Stimulated activated CD8-positive, alpha-beta memory T cell treated with anti-CD3 and anti-CD28 coated beads, Interleukin-15, amount 100 ng/mL, for 4 hours (primary cell): ENCODE measurements around the gene DGKG.

Experiments used
- DNase-seq, 2 donors: peaks; one replicate each; pipeline ENCODE4 v3.0.0-alpha.2; 2020; ENCODE audit warnings: low read depth in 2 of 2

The DGKG gene

GRCh38 chr3:186361762-186362536 lies at the start of gene DGKG:
DGKG (minus strand) TSS chr3:186362234; CDS start chr3:186320459, 41,775 bp downstream.
- DNase-seq, result no peak

GRCh38 chr3:186411089-186411488 lies 49.1 kb upstream of the DGKG start:
- DNase-seq, result no peak

GRCh38 chr3:186406669-186407635 lies 44.9 kb upstream of the DGKG start:
- no peak for DNase-seq

GRCh38 chr3:186401556-186401955 lies 39.5 kb upstream of the DGKG start:
- DNase-seq, result no peak

GRCh38 chr3:186400662-186401061 lies 38.6 kb upstream of the DGKG start:
- no peak for DNase-seq

GRCh38 chr3:186400026-186400425 lies 38.0 kb upstream of the DGKG start:
- no peak for DNase-seq

DNA sequence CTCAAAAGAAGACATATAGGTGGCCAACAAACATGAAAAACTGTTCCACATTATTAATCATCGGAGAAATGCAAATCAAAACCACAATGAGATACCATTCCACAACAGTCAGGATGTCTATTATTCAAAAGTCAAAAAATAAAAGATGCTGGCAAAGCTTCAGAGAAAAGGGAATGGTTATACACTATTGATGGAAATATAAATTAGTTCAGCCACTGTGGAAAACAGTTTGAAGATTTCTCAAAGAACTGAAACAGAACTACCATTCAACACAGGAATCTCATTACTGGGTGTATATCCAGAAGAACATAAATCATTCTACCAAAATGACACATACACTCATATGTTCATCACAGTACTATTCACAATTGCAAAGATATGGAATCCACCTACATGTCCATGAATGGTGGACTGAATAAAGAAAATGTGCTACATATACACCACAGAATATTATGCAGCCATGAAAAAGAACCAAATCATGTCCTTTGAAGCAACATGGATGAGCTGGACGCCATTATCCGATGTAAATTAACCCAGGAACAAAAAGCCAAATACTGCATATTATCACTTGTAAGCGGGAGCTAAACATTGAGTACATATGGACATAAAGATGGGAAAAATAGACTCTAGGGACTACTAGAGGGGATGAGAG lies 32.7 kb upstream of the DGKG start:
- DNase-seq, result no peak

GRCh38 chr3:186386883-186387560 lies 25.0 kb upstream of the DGKG start:
- no peak for DNase-seq

DNA sequence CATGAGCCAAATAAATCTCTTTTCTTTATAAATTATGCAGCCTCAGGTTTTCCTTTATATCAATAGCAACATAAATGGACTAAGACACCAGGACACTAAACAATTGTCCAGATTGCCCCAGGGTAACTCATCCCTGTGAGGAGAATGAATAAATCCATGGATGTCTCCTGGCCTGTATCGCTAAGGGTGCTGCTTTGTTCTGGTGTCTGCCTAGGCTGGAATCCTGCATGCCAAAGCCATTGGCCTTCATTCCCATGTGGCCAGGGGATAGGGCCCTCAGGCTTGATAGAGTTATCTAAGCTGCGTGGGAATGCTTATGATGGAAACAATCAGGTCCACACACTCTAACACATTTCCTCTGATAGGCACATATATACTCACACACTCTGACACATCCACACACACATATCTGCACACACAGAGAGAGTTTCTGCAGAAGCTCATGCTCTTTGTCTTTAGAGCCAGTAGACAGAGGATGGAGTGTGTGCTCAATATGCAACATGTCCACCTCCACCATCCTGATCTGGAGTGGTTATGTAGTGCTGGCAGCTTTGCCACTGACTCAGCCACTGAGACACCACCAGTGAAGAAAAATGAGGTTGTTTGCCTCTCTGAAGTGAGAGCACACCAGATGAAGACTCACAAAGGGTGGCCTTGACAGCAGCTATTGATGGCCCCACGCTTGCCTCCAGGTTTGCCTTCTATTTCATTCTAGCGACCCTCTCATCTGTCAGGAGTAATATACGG lies 24.0 kb upstream of the DGKG start:
- DNase-seq, result no peak

DNA sequence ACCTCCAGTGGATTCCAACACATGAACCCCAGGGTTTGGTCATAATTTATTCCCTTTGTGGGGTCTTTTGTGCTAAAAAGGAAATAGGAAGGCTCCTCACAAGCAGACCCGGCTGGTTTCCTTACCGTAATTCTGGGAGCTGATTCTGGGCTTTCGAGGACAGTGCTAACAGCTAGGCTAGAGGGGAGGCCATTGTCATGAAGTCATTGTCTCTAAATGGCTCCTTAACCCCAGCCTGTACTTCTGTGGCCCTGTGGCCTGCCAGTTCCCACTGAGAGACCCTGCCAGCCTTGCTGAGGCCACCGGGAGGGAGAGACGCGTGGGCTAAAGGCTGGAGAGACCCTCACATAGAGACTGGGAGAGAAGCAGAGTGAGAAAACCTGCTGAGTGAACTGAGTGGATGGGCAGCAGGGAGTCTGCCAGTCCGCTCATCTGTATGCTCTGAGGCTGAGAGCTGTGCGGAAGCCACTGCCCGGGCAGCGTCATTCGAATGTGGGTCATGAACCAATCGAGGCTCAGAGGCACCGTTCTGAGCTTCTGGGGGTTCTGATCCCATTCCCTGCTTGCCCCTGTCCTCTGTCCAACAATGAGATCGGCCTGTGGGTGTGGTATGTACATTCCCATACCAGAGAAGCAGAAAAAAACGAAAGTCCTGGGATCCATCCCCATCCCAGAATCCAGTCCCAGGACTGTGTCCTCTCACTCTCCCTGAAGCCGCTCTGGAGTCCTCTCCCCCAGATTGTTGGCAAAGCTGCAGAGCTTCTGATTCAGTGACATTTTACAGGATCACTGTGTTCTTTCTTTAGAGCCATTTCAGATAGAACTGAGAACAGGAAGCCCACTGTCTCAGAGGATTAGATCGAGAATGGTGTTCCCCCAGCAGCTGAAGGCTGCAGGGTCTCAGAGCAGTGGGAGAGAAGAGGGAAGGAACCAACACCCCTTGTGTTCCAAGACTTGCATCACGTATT lies 21.3 kb upstream of the DGKG start:
- no peak for DNase-seq

- no peak for DNase-seq
These were observed 20.3 kb upstream of the DGKG start for GRCh38 chr3:186382217-186382885.

GRCh38 chr3:186381424-186382216 lies 19.6 kb upstream of the DGKG start:
- no peak for DNase-seq

DNA sequence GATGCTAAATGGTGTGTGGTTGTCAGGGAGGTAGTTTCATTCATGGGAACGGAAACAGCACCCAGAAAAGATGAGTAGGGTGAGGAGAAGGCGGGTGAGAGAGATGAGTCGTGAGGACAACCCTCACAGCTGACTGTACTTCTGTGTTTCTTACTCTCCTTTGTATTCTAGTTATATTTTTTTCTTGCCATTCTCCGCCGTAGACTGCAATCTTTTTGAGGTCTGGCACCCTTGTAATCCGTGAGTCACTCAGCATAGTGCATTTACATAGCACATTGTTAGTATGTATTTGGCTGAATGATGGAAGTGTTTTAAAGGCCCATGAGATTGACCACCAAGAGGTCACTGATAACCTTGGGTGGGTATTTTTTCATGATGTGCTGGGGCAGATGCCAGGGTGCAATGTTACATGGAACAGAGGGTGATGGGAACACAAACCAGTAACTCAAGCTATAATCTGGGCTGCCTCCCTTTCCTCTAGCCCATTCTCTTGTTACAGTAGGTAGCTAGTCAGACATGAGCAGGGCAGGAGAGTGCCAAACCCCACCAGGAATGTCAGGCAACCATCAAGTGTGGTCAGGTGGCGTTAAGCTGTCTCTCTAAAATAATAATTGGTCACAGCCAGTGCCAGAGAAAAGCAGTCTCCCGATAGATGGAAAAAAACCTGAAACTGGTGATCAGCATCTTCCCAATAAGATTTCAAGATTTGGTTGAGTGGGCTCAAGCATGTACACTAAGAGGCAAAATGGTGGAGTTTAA lies 18.8 kb upstream of the DGKG start:
- DNase-seq, result no peak

DNA sequence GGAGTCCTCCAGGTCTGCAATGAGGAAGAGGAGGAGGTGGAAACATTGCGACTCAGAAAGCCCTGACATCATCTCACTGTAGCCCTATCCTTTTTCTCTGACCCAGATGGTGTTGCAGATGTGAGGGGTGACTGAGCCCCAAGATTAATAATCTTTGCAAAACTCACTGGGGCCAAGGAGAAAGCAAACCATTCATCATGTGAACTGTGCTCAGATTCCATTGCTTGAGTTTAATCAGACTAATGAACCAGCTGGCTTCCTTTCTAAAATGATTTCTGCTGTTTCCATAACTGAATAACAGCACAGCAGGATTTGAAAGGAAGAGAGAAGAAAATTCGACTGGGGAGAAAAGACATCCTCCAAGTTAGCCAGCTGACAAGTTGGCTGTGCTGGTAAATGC lies 13.4 kb upstream of the DGKG start:
- no peak for DNase-seq

DNA sequence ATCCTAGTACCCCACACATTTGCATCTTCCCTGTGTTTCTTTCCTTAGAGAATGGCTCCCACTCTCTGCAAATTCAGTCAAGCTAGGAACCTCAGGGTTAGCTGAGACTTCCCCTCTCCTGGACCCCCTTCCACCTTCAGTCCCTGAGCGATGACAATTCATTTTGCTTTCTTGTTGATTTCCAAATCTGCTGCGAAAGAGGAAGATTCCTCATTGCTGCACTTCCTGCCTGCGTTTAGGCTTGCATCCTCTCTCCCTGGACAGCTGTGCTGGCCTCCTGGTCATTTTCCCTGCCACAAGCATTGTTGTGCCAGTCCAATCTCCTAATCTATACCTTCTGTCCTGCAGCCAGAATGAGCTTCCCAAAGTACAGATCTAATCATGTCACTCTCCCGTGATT lies 12.3 kb upstream of the DGKG start:
- DNase-seq, result no peak

- no peak for DNase-seq
These were observed 7.2 kb upstream of the DGKG start for GRCh38 chr3:186369217-186369616.

DNA sequence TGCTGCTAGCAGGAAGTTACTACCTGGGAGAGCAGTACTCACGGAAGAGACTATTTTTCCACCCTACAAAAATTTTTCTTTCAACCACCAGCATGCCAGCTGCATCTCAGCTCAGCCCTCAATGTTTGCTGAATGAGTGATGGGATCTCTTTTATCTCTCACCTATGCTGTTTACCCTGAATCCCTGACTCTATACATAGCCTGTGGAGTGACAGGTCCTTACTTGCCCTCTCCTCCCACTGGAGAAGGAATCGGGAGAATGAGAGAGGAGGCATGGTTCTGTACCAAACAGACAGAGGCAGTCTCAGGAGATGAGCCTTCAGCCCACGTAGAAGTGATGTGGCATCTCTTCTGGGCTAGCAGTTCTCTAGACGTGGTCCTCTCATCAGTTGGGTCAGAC lies 6.7 kb upstream of the DGKG start:
- DNase-seq, result no peak

GRCh38 chr3:186368176-186368575 lies 6.1 kb upstream of the DGKG start:
- DNase-seq, result no peak
